K562 (cell line): ENCODE results near the gene CELA1. TPM values are rescaled to one million over a fixed set of nuclear protein-coding genes. Genes with fewer than 3 reads are reported as not detected.

Experiments
- ATF7 ChIP-seq: fragments of 450-650 bp; IDR thresholded peaks from 2 replicates; pipeline ENCODE4 v1.7.1; 2014; ENCODE audit warnings: mild to moderate bottlenecking, moderate library complexity
- MTF1 ChIP-seq: fragments of 250-450 bp; sonication (Bioruptor Pico); IDR thresholded peaks from 2 replicates; pipeline ENCODE4 v1.9.0; 2021; ENCODE audit warnings: moderate library complexity, mild to moderate bottlenecking, inconsistent platforms, borderline replicate concordance
- ZBED1 ChIP-seq: IDR thresholded peaks from 2 replicates; pipeline ENCODE4 v1.6.1; 2014
- ZC3H11A ChIP-seq: IDR thresholded peaks from 2 replicates; pipeline ENCODE4 v1.6.1; 2012; ENCODE audit warnings: low read depth, low read length, improper control_type of control experiment
- ZNF561 ChIP-seq: fragments of 450-650 bp; formaldehyde crosslinking; conservative IDR thresholded peaks from 2 replicates; pipeline ENCODE4 v1.4.0; 2020; ENCODE audit warnings: mild to moderate bottlenecking, moderate library complexity
- polyA plus RNA-seq, 8 experiments: library from polyadenylated mRNA; depleted of rRNA in 4 of 8; stranded (reverse) in 5 of 8; unstranded in 3 of 8; fragments of >200 nt; fragmentation: Nextera tagmentation in 2 of 8; fragmentation: Illumina TruSeq in 1 of 8; extraction: Ambion mirVana in 2 of 8; extraction: Trizol in 1 of 8; gene quantifications; 2 replicates each; pipeline versions ENCODE4 v1.2.1 to v1.2.3, GENCODE V29; 2011 to 2014; ENCODE audit warnings: inconsistent platforms in 1 of 8, missing spikeins in 1 of 8
- total RNA-seq, 7 experiments: library from RNA; depleted of rRNA in 6 of 7; stranded (reverse); fragments of >200 nt in 6 of 7; fragmentation: Illumina TruSeq in 2 of 7; extraction: Trizol in 2 of 7; gene quantifications; 2 replicates each; pipeline versions ENCODE4 v1.2.1 to v1.2.3, GENCODE V29; 2011 to 2021; ENCODE audit warnings: low replicate concordance in 1 of 7
- TF ChIP-seq, protein P1 (sequence below): fragments of 250-450 bp; sonication (Bioruptor Pico); IDR thresholded peaks from 2 replicates; pipeline ENCODE4 v1.5.0; 2021; ENCODE audit warnings: mild to moderate bottlenecking, borderline replicate concordance

Gene CELA1
- total and polyA plus RNA-seq, 9 of the 15 experiments (the other 6 are each of a cell fraction or from before 2014, with no cell fraction given) = 0.06 to 0.27 (median 0.22) TPM; not detected in 6

- TF ChIP-seq, protein P1, sequence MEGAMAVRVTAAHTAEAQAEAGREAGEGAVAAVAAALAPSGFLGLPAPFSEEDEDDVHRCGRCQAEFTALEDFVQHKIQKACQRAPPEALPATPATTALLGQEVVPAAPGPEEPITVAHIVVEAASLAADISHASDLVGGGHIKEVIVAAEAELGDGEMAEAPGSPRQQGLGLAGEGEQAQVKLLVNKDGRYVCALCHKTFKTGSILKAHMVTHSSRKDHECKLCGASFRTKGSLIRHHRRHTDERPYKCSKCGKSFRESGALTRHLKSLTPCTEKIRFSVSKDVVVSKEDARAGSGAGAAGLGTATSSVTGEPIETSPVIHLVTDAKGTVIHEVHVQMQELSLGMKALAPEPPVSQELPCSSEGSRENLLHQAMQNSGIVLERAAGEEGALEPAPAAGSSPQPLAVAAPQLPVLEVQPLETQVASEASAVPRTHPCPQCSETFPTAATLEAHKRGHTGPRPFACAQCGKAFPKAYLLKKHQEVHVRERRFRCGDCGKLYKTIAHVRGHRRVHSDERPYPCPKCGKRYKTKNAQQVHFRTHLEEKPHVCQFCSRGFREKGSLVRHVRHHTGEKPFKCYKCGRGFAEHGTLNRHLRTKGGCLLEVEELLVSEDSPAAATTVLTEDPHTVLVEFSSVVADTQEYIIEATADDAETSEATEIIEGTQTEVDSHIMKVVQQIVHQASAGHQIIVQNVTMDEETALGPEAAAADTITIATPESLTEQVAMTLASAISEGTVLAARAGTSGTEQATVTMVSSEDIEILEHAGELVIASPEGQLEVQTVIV = no peak
- TF ChIP-seq ZNF561 (no peak), ZC3H11A (no peak), ATF7 (0 out of 2 replicates have a peak, but pooled peaks have one; percentile 43), ZBED1 (no peak), MTF1 (CRISPR knock-in tag) (no peak)
- TF ChIP-seq, all 486 proteins: peak for 95
These were observed 49.1 kb upstream of the CELA1 start (continued) for GRCh38 chr12:51395283-51396230.
